ENCODE data around the gene C12orf43.
A peak's percentile ranks its signal among the peaks of the same experiment; 100 is the strongest.
"Not testable (repeated sequence)": the region's sequence is repeated elsewhere in the genome, so short reads cannot be mapped to it uniquely, and the experiment has no call there.

Gene C12orf43

DNA sequence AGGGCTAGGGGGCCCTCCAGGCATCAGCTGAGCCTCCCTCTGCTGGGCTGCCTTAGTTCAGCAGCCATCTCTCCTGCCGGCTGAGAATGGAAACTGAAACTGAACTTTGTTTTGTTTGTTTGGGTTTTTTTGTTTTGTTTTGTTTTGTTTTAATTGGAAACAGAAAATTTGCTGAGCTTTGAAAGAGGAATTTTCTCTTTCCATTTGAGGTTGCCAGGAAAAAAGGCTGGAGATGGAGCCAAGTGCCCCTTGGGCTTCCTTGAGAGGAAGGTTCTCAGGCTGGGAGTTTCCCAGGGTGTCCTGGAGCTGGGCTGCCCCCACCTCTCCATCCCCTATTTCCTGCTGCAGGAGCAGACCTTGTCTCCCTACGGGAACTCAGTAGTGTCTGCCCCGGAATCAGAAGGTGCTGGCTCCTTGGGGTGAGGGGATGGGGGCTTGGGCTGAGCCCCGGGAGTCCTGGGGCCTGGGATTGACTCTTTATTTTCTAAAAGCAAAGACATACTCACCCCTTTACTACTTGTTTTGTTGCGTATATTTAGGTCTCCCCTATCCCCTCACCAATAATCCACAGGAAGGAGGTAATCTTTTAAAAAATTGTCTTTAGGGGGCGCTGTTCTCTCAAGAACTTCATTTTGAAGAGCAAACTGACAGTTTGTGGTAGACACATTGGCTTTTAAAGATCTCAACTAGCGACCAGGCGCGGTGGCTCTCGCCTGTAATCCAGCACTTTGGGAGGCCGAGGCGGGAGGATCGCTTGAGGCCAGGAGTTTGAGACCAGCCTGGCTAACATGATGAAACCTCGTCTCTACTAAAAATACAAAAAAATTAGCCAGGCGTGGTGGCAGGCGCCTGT lies 44.1 kb upstream of the C12orf43 start:
- TF ChIP-seq, protein P1, sequence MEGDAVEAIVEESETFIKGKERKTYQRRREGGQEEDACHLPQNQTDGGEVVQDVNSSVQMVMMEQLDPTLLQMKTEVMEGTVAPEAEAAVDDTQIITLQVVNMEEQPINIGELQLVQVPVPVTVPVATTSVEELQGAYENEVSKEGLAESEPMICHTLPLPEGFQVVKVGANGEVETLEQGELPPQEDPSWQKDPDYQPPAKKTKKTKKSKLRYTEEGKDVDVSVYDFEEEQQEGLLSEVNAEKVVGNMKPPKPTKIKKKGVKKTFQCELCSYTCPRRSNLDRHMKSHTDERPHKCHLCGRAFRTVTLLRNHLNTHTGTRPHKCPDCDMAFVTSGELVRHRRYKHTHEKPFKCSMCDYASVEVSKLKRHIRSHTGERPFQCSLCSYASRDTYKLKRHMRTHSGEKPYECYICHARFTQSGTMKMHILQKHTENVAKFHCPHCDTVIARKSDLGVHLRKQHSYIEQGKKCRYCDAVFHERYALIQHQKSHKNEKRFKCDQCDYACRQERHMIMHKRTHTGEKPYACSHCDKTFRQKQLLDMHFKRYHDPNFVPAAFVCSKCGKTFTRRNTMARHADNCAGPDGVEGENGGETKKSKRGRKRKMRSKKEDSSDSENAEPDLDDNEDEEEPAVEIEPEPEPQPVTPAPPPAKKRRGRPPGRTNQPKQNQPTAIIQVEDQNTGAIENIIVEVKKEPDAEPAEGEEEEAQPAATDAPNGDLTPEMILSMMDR (IDR thresholded peaks at IDR 0.05; ENCODE audit: low read depth, low read length), result peak; percentile 51
- peak overlapping the region; percentile 15 to 33 for H3K4me3 ChIP-seq (replicated peaks in 1 of 2; ENCODE audit: low read depth in 2 of 2, low read length in 2 of 2)
- peak; percentile 56 to 62 for DNase-seq (ENCODE audit: low read depth in 2 of 2)

DNA sequence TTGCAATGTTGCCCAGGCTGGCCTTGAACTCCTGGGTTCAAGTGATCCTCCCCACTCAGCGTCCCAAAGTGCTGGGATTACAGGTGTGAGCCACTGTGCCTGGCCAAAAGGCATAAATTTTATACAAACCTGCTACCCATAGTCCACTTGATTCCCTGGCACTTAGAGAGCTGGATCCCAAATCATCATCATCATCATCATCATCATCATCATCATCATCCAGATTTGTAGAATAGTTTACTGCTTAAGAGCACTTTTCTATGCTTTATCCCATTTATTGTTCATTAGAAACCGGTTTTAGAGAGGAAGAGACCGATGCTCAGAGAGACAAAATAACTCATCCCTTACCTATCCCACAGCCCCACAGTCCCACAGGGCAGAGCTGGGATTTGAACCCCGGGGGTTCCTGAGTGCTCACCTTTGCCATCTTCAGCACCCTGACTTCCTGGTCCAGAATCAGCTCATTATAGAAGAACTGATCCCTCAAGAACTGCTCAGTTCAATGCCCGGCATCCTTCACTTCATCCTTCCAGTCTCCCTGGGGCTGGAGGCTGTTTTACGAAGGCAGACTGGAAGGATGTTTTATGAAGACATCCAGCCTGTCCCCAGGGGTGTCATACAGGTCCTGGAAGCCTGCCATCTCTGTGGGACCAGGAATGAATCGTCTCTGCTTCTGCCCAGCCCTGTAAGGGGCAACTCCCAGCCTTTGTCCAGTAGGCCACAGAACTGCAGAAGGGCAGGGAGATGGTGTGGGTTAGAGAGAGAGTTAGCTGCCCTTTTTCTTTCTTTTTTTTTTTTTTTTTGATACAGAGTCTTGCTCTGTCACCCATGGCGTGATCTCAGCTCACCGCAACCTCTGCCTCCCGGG lies 43.0 kb upstream of the C12orf43 start:
- no peak overlapping the region for H3K4me3 ChIP-seq (replicated peaks in 1 of 2; ENCODE audit: low read depth in 2 of 2, low read length in 2 of 2)
- no peak for DNase-seq (ENCODE audit: low read depth in 2 of 2)
- TF ChIP-seq, protein P1 (IDR thresholded peaks at IDR 0.05; ENCODE audit: low read depth, low read length), result no peak

DNA sequence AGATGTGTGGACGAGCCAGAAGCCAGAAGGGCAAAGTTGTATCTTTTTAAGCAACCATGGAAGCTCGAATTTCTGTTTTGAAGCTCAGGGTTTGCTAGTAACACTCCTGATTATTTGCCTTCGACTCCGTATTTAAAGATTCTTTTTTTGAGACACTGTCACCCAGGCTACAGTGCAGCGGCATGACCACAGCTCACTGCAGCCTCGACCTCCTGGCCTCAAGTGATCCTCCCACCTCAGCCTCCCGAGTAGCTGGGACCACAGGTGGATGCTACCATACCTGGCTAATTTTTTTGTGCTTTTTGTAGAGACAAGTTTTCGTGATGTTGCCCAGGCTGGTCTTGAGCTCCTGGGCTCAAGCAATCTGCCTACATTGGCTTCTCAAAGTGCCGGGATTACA lies 41.5 kb upstream of the C12orf43 start:
- DNase-seq (ENCODE audit: low read depth in 2 of 2), result no peak
- TF ChIP-seq, protein P1 (IDR thresholded peaks at IDR 0.05; ENCODE audit: low read depth, low read length), result no peak
- H3K4me3 ChIP-seq (replicated peaks in 1 of 2; ENCODE audit: low read depth in 2 of 2, low read length in 2 of 2), result no peak overlapping the region

DNA sequence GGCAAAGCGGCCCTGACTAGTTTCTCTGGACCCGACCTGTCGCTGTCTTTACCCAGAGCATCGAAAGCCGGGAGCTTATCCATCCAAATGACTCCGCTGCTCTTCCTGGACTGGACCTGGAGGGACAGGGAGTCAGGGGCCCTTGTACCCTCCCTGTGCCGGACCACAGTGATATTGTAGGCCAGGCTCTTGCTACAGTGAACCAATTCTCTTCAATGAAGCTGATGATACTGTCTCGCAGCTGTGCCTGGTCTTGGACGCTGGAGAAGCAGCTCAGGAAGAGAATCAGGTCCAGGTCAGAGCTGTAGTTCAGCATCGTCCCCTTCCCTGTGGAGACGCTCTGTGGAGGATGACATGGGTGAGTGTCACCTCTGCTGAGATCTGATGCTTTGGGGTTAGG lies 37.4 kb upstream of the C12orf43 start:
- DNase-seq (ENCODE audit: low read depth in 2 of 2), result no peak
- TF ChIP-seq, protein P1 (IDR thresholded peaks at IDR 0.05; ENCODE audit: low read depth, low read length), result no peak
- H3K4me3 ChIP-seq (replicated peaks in 1 of 2; ENCODE audit: low read depth in 2 of 2, low read length in 2 of 2), result no peak overlapping the region

DNA sequence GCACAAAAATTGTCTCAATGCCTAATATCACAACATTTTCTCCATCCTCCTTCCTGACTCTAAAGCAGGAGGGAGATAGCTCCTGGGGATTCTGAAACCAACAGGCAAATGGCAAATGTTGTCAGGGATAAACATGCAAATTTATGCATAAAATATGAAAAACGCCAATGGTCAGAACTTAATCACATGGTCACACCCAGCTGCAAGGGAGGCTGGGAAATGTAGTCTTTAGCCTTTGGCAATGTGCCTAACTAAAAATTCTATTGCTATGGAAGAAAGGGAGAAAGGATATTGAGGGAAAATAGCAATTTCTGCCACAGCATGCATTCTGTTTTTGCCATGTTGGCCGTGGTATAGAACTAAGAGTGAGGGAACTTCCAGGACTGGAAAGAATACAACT lies 34.4 kb upstream of the C12orf43 start:
- peak in 1 of 2 donors; percentile 27 for DNase-seq (ENCODE audit: low read depth in 2 of 2)
- TF ChIP-seq, protein P1 (IDR thresholded peaks at IDR 0.05; ENCODE audit: low read depth, low read length), result no peak
- no peak overlapping the region for H3K4me3 ChIP-seq (replicated peaks in 1 of 2; ENCODE audit: low read depth in 2 of 2, low read length in 2 of 2)

DNA sequence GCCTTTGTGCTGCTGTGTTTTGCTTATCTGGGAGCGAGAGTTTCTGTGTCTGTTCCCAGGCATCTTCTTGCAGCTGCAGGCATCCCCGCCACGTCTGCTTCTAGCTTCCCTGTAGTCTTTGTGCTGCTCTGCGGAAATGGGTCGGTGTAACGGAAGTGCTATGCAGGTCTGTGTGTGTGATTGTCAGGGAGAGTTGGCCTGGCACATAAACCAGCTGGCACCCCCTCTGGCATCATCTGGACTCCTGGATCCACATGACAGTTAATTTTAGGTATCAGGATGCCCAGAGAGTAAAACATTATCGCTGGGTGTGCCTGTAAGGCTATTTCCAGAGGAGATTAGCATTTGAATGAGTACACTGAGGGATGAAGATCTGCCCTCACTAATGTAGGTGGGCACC lies 32.2 kb upstream of the C12orf43 start:
- DNase-seq (ENCODE audit: low read depth in 2 of 2), result no peak
- TF ChIP-seq, protein P1 (IDR thresholded peaks at IDR 0.05; ENCODE audit: low read depth, low read length), result no peak
- H3K4me3 ChIP-seq (replicated peaks in 1 of 2; ENCODE audit: low read depth in 2 of 2, low read length in 2 of 2), result no peak overlapping the region

DNA sequence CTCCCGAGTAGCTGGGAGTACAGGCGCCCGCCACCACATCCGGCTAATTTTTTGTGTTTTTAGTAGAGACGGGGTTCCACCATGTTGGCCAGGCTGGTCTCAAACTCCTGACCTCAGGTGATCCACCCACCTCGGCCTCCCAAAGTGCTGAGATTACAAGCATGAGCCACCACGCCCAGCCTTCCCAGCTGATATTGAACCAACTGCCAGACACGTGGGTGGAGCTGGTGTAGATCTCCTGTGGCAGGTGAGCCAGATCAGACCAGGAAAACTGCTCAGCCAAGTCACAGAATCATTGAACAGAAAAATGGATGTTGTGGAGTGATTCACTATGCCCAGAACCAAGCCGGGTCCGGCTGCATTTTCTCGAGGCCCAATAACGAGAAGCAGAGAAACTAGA lies 31.1 kb upstream of the C12orf43 start:
- H3K4me3 ChIP-seq (replicated peaks in 1 of 2; ENCODE audit: low read depth in 2 of 2, low read length in 2 of 2); DNase-seq (ENCODE audit: low read depth in 2 of 2): not testable (repeated sequence)
